AG09319 (cell line): Measurements from ENCODE around the gene AOC3.

Experiments
- DNase-seq: peaks from one replicate; pipeline ENCODE4 v3.0.0-alpha.2; 2010; ENCODE audit warnings: low read depth; ENCODE audit errors: extremely low read depth
- TF ChIP-seq, protein P1 (sequence below): IDR thresholded peaks from 2 replicates; pipeline ENCODE4 v1.5.1; 2011; ENCODE audit warnings: low read depth, mild to moderate bottlenecking, inconsistent platforms, low read length, moderate library complexity

Gene AOC3

DNA sequence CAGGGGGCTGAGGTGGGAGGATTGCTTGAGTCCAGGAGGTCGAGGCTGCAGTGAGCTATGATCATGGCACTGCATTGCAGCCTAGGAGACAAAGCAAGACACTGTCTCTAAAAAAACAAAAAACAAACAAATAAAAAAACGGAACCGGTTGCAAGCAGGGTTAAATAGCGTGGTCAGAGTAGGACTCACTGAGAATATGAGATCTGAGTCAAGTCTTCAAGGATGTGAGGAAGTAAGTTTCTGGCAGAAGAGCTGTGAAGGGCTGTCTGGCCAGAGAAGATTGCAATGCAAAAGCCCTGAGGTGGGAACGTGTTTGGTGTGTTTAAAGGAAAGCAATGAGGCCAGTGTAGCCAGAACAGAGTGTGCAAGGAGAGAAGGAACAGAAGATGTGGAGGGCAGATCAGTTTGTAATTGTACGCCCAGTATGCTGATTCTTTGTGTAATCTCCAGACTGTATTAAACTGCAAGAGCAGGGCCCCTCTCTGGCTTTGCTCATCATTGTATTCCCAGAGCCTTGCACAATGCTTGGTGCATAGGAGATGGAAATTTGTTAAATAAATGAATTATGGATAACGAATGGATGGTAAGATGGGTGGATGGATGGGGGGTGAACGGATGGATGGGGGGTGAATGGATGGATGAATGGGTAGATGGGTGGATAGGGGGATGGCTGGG lies 55.9 kb downstream of the AOC3 start:
- no peak for DNase-seq
- TF ChIP-seq, protein P1, sequence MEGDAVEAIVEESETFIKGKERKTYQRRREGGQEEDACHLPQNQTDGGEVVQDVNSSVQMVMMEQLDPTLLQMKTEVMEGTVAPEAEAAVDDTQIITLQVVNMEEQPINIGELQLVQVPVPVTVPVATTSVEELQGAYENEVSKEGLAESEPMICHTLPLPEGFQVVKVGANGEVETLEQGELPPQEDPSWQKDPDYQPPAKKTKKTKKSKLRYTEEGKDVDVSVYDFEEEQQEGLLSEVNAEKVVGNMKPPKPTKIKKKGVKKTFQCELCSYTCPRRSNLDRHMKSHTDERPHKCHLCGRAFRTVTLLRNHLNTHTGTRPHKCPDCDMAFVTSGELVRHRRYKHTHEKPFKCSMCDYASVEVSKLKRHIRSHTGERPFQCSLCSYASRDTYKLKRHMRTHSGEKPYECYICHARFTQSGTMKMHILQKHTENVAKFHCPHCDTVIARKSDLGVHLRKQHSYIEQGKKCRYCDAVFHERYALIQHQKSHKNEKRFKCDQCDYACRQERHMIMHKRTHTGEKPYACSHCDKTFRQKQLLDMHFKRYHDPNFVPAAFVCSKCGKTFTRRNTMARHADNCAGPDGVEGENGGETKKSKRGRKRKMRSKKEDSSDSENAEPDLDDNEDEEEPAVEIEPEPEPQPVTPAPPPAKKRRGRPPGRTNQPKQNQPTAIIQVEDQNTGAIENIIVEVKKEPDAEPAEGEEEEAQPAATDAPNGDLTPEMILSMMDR, result no peak
